GM12874 (cell line): ENCODE data around the gene AVEN.

Source experiments
- CTCF ChIP-seq: IDR thresholded peaks from 2 replicates; pipeline ENCODE4 v1.5.1; 2011; ENCODE audit warnings: low read depth, mild to moderate bottlenecking, control low read depth, low read length, moderate library complexity; ENCODE audit not compliant: insufficient read depth

AVEN gene

GRCh38 chr15:33872416-33873106 lies 166.4 kb downstream of the AVEN start:
- no peak for TF ChIP-seq CTCF

- TF ChIP-seq CTCF, result no peak
Observed at GRCh38 chr15:33871980-33872379, 167.0 kb downstream of the AVEN start.

- TF ChIP-seq CTCF, result no peak
Observed at GRCh38 chr15:33866101-33866737, 172.8 kb downstream of the AVEN start.

GRCh38 chr15:33865416-33865815 lies 173.6 kb downstream of the AVEN start:
- TF ChIP-seq CTCF, result no peak

GRCh38 chr15:33864360-33865075 lies 174.5 kb downstream of the AVEN start:
- TF ChIP-seq CTCF, result no peak

GRCh38 chr15:33860754-33861153 lies 178.2 kb downstream of the AVEN start:
- no peak for TF ChIP-seq CTCF

- no peak for TF ChIP-seq CTCF
Observed at GRCh38 chr15:33859992-33860545, 178.9 kb downstream of the AVEN start.
